Measurements from ENCODE around the gene EDN1. TPM values are rescaled to one million over a fixed set of nuclear protein-coding genes. Genes with fewer than 3 reads are reported as not detected.

The EDN1 gene
- 0.98 and 2.8 TPM in 2 replicates for total RNA-seq (2014; rRNA removed)
- polyA plus RNA-seq (2012): 21.9 TPM

DNA sequence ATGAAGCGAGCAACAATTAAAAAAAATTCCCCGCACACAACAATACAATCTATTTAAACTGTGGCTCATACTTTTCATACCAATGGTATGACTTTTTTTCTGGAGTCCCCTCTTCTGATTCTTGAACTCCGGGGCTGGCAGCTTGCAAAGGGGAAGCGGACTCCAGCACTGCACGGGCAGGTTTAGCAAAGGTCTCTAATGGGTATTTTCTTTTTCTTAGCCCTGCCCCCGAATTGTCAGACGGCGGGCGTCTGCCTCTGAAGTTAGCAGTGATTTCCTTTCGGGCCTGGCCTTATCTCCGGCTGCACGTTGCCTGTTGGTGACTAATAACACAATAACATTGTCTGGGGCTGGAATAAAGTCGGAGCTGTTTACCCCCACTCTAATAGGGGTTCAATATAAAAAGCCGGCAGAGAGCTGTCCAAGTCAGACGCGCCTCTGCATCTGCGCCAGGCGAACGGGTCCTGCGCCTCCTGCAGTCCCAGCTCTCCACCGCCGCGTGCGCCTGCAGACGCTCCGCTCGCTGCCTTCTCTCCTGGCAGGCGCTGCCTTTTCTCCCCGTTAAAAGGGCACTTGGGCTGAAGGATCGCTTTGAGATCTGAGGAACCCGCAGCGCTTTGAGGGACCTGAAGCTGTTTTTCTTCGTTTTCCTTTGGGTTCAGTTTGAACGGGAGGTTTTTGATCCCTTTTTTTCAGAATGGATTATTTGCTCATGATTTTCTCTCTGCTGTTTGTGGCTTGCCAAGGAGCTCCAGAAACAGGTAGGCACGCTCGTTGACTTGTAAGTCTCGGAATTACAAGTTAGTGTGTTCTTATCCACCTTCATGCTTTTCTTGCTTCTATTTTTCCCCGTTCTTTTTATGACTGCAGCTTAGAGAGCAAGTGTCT is at the start of gene EDN1:
EDN1 (plus strand) TSS at position 429 of the 888 bp plus-strand sequence; CDS start at position 698, 269 bp downstream.
- peak; percentile 80 for DNase-seq (ENCODE audit: low read depth)

DNA sequence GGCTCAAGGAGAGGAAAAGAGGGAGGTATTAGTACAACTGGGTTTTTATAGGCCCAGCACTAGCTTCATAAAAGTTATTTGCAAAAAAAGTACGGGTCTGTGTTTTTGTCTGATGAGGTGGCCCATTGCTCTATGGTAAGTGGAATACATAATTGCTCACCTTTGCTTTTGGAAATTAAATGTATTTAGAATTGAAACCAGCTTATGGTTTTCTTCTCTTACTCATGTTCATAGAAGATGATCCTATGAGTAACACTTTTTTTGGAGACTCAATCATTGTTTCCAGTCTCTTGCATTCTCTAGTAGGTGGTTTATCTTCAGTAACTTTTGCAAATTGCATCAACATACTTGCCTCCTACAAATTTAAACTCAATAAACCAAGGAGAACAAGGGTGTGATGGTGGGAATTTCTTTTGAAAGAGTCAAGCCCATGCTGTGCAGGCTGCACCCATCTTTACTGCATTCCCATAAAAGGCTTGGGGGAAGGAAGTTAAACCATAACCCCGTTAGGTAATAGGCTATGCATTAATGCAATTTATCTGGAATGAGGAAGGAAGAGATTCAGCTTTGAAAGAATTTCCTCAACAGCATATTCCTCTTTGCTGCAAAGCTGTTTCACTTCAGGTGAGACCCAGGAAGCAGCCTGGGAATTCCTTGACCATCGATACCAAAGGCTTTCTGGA is 48.5 kb upstream of the EDN1 start:
- no peak for DNase-seq (ENCODE audit: low read depth)

DNA sequence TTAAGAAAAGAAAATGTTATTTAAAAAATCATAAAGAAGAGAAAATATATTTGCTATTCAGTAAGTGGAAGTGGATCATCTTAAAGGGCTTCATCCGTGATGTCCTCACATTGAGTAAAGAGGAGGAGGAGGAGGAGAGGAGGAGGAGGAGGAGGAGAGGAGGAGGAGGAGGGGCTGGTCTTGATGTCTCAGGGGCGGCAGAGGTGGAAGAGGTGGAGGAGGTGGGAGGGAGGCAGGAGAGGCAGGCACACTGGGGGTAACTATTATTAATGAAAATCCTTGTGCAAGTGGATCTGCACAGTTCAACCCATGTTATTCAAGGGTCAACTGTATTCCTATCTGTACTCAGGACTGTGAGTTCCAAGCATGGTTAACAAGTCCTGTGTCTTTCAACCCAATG is 47.0 kb upstream of the EDN1 start:
- no peak for DNase-seq (ENCODE audit: low read depth)

DNA sequence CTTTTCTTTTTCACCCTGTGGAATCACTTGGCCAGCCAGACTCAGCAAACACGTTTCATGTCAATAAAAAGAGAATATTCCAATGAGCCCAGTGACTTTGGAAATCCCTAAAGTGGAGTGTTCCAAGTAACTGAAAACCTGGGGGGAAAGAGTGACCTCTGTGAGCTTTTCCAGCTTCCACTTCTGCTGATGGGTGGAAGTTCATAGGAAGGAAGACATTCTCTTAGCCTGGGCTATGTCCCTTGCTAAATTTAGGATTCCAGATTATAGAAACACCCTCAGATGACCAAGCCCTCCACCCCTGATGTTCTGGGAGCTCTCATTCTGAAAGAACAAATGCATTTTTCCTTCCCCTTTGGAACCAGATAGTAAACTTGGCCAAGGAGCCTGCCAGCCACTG is 44.8 kb upstream of the EDN1 start:
- DNase-seq (ENCODE audit: low read depth): no peak

DNA sequence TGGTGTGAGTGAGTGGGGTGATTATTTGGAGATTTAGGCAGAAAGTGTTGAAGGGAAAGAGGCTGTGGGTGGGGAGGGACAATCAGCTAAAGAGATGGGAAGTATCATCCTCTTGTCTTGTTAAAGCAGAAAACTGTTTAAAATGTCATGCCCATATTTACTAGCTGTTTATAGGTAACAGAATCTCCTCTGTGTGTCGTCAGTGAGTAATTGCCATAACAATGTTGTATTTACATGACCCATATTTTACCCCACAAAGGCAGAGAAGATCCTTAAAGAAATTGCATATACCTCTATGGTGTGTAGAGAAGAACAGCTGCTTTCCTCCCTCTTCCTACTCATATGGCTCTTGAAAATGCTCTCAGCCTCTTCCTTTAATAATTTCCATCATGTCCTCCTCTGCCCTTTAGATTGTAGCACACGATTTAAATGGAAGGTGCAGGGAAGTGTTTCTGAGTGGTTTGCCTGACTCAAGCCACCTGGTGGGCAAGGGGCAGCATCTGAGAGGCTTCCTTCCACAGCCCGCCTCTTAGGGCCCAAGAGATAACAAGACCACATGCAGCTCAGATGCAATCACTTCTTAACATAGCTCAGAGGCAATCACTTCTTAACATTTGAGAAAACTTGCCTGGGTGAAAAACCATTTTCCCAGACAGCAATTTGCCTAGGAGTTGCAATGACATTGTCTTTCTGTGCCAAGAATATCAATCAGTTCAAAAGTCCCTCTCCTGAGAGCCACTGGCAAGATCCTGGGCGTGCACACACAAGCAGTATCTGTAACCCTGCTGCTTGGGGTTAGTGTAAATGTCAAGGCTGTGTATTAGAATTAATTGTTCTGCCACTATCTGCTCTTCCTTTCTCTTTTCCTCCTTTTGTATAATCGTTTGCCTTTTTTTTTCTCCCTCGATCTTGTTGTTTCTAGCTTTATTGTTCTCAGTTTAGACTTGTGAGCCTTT is 44.1 kb upstream of the EDN1 start:
- DNase-seq (ENCODE audit: low read depth): peak; percentile 56

DNA sequence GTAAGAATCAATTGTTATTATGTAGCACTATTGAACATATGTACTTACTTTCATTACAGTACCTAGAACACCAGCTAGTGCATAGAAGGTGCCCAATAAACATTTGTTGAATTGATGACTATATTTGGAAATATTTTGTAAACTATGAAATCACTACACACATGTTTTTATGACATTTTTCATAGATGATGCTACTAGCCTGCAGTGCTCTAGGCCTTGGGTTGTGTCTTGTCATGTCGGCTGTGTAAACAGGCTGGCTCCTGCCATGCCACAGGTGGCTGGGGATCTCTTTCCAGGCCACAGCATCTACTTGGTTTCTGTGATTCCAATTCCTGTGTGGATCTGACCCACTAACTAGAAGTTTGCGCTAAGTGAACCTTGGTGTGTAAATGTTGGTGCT is 43.3 kb upstream of the EDN1 start:
- no peak for DNase-seq (ENCODE audit: low read depth)

DNA sequence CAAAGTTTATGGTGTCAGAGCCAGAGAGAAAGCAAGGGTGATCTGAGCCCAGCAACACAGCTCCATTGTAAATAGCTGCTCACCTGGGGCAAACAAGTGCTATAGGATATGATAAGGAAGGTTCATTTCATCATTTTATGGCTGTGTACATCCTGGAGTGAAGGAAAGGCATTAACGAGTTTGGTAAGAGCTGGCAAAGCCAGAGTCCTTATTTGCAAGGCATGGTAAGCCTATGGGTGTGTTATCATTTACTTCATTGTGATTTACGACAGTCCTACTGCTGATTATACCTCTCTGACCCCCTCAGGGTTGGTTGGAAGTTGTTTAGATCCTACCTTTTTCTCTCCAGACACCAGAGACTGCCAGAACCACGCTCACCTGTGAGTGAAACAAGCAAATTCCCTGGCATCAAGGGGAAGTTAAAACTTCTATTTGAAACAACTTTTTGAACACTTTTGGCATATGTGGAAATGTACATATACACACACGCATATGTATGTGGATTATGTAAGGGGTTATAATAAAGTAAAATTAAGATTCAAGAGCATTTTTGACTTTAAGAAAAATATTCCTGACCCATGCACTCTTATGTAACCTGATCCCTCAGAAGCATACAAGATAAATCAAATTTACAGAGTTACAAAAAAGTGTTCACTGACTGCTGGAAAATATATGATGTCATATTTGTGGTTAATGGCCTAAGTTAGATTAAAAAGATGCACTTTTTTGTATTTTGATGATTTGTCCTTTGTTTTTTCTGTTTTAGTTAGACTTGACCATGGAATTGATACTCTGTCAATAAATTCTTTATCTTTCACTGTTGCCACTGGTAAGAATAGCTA is 40.4 kb upstream of the EDN1 start:
- no peak for DNase-seq (ENCODE audit: low read depth)

DNA sequence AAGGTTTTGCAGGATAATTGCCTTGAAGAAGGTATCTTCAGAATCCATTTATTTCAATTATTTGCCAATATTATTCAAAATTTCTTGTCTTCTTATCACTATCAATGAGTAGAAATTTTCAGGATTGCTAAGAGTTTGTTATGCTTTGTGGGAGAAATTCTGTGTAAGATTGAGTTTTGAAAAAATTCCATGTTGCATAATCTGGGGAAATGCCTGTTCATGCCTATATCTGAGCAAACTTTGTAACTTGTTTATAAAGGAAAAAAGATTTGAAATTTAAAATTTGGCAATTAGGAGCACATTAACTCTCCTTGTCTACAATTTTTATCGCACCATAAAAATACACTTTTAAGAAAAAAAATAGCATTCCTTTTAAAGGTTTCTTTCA is 39.8 kb upstream of the EDN1 start:
- no peak for DNase-seq (ENCODE audit: low read depth)

DNA sequence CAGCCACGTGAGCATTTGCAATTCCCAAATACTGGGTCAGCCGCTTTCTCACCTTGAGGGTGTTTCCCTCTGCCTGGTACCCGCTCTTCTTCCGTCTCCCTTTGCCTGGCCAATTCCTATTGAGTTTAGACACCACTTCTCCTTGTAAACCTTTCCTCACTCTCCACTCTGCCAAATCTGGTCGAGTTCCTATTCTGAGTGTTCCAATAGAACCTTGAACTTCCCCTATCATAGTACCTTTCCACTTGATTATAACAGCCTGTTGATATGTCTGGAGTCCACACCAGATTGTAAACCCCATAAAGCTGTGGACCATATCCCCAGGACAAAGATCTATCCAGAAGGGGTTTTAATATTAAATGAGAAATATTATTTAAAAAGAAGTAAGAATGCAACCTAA is 36.0 kb upstream of the EDN1 start:
- no peak for DNase-seq (ENCODE audit: low read depth)

DNA sequence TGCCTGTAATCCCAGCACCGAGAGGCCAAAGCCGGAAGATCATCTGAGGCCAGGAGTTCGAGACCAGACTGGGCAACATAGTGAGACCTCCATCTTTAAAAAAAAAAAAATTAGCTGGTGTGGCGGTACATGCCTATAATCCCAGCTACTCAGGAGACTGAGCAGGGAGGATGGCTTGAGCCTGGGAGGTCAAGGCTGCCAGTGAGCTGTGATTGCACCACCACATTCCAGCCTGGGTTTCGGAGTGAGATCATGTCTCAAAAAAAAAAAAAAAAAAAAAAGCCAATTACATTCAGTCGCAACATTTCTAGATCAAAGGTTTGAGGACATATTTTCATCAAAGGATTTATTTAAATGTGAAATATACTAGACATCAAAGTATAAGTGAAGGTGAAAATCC is 32.0 kb upstream of the EDN1 start:
- no peak for DNase-seq (ENCODE audit: low read depth)

DNA sequence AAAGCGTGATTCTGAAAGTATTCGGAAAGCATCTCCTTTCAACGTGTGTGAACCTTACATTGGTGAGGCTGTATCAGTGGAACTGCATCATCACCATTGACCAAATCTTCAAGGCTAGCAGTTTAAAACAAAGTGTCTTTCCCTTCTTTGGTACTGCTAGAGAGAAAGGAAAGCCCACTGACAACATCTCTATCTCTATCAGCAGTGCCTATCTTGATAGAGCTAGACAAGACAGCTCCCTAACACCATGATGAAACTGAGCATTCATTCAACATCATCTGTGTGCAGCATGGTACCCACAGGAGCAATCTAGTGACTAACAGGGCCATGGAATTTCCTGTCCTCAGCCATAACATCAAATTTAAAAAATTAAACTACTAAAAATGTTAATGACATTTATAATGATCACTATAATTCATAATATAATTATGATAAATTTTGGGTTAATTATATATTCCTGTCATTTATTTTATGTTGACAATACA is 31.5 kb upstream of the EDN1 start:
- DNase-seq (ENCODE audit: low read depth): no peak

DNA sequence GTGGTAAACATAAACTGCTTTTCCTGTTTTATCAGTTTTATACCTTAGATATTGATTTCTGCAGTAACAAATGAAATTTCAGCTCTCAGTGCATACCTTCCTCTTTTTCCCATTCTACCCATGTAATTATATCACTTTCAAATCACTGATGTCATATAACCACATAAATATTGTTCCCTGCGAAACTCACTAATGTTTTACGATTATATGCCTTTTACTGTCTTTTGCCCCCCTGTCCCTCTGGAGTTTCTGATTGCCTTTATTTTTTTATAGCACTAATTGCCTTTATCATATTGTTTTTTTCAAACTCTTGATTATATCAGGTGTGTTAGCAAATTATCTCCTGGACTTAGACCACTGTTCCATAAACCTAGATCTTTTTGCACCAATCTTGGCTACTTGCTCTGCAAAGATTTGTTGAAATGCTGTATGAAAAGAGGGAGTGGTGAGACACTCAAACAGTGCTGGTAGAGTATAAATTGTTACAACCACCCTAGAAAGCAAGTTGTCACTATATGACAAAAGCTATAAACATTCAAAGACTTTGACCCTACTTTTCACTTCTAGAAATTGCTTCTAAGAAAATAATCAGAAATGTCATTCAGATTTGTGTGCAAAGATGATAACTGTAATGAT is 29.6 kb upstream of the EDN1 start:
- DNase-seq (ENCODE audit: low read depth): no peak

DNA sequence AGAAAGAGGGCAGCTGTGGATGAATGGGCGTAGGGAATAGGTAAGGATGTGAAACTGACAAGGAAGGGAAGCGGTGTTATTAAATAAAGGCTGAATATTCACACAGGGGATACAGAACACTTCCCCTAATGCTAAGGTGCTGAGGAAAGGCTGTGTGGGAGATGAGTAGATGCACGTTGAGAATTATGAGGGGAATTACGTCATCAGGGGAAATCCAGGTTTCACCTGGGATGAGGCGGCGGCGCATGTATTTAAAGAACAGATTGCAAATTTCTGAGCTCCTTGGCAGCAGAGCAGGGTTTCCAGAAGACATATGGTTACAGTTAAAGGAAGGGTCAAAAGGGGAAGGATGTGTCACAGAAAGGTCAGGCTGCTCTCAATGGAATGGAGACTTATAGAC is 28.7 kb upstream of the EDN1 start:
- no peak for DNase-seq (ENCODE audit: low read depth)

DNA sequence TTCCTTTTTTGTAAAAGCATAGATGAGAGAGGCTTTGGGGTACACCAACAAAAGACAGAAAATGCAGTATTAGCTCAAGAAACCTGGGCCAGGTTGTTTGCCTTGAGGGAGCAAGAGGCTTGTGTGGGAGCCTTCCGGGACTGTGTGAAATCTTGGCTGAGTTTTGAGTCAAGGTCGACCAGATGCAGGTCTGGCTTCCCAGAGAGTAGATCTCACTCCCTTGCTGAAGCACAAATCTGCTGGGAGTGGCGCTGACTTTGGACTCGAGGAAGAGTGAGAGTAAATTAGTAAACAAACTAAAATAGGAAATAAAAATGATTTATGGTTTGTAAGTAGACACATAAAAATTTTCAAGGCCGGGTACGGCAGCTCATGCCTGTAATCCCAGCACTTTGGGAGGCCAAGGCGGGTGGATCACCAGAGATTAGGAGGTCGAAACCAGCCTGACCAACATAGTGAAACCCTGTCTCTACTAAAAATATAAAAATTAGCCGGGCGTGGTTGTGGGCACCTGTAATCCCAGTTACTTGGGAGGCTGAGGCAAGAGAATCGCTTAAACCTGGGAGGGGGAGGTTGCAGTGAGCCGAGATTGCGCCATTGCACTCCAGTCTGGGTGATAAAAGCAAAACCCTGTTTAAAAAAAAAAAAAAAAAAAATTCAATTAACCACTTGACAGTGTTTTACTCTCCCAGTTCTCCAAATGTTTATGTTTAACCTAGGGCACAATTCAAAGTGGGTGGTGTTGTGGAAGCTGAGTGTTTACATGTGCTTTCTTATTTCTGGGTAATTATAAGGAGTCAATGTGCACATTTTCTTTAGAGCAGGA is 27.7 kb upstream of the EDN1 start:
- no peak for DNase-seq (ENCODE audit: low read depth)

DNA sequence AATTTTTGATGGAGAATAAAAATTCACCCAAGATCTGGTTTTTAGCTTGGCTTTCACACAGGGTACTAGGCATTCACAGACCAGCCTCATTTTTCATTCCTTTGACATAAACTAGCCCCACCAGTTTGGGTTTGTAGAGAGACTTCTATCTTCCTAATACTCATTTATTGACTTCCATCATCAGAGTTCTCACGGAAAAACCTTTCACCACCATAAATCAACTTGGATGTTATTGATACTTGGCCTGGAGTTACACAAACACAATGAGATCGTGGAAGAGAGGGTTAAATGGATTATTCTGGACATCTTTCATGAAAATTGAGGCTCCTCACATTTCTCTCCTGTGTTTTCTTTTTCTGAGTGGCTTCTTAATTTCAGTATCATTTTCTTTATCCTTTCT is 26.8 kb upstream of the EDN1 start:
- DNase-seq (ENCODE audit: low read depth): no peak

DNA sequence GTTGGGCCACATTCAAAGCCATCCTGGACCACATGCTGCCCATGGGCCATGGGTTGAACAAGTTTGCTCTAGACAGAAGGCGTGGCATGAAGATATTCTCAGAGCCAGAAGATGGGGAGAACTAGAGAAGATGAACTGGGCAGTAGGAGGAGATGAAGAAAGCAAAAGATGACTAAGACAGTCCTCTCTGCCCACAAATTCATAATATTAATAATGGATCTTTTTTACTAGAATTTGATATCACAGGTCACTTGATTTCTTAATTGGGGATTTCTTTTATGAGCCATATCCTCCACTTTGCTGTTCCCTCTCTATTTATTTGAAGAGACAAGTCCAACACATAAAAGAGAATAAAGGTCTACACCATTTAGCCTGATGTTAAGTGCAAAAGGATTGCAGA is 25.5 kb upstream of the EDN1 start:
- DNase-seq (ENCODE audit: low read depth): no peak

DNA sequence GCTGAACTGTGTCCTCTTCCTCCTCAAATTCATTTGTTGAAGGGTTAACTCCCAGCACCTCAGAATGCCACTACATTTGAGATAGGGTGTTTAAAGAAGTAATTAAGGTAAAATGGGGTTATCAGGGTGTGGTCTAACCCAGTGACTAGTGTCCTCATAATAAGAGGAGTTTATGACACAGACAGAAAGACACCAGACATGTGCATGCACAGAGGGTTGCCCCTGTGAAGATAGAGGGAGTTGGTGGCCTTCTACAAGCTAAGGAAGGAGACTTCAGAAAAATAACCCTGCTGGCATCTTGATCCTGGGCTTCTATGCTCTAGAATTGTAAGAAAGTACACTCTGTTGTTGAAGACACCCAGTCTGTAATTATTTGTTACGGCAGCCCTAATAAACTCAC is 24.9 kb upstream of the EDN1 start:
- DNase-seq (ENCODE audit: low read depth): no peak

DNA sequence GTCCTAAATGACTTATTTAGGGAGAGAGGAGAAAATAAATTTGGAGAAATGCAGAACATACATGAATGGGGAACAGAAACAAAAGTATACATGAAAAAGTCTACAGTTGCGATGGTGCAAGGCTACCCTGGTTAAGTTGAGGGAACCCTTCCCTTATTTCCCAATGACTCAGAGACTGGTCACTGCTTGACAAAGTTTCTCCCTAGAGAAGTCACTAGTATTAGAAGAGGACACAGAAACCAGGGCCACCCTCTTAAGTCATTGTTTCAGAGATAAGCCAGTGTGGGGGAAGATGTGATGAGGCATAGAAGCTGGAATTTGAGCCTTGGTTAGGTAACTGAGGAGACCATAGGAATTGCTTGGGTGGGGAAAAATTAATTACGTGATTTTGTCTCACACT is 24.4 kb upstream of the EDN1 start:
- peak; percentile 46 for DNase-seq (ENCODE audit: low read depth)

DNA sequence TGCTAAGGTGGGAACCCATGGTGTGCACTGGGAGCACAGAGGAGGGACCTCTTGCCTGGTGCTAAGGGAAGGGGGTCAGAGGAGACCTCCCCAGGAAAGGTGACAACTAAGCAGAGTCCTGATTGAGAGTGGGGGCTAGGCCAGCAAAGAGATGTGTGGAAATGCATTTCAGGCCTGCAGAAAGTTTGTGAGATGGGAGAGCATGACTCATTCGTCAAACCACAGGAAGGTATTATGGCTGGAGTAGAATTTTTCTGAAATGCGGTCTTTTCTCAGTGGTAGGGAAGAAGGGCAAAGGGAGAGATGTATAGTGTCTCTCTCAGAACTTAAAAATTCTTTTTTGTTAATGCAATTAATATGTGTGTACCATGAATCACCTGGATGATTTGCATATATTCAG is 23.6 kb upstream of the EDN1 start:
- peak; percentile 64 for DNase-seq (ENCODE audit: low read depth)

Data from LHCN-M2 (cell line).